ENCODE results near the gene OR52N2.

Gene OR52N2

DNA sequence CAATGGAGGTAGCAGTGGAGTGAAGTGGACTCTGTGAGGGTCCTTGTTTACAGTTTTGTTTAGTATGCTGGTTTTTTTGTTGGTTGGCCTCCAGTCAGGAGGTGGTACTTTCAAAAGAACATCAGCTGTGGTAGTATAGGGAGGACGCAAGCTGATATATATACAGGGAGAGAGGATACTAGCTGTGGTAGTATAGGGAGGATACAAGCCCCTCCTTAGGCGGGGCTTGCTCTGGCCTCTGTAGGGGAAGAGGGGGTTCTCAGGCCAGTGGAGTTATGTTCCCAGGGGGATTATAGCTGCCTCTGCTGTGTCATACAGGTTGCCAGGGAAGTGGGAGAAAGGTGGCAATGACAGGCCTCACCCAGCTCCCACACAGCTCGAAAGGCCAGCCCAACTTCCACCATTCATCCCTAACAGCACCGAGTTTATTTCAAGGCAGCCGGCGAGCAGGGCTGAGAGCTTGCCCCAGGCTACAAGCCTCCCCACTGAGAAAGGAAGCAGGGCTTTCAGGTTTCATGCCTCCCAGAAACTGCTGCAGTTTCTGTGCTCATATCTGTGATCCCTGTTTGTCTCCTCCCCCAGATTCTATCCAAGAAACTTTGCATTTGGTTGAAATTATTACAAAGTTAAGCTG, 22.6 kb downstream of the OR52N2 start:
- Histone ChIP-seq H3K27me3 (no peaks in the 10 kb centered on the region), H3K4me1 (no peaks in the 10 kb centered on the region), H3K4me3 (ENCODE audit: low read depth, low read length) (no peak overlapping the region), H3K9me3 (no peaks in the 10 kb centered on the region), H3K36me3 (no peaks in the 10 kb centered on the region)
- TF ChIP-seq, protein P1, sequence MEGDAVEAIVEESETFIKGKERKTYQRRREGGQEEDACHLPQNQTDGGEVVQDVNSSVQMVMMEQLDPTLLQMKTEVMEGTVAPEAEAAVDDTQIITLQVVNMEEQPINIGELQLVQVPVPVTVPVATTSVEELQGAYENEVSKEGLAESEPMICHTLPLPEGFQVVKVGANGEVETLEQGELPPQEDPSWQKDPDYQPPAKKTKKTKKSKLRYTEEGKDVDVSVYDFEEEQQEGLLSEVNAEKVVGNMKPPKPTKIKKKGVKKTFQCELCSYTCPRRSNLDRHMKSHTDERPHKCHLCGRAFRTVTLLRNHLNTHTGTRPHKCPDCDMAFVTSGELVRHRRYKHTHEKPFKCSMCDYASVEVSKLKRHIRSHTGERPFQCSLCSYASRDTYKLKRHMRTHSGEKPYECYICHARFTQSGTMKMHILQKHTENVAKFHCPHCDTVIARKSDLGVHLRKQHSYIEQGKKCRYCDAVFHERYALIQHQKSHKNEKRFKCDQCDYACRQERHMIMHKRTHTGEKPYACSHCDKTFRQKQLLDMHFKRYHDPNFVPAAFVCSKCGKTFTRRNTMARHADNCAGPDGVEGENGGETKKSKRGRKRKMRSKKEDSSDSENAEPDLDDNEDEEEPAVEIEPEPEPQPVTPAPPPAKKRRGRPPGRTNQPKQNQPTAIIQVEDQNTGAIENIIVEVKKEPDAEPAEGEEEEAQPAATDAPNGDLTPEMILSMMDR (IDR thresholded peaks at IDR 0.05; ENCODE audit: low read depth, low read length): no peak
- no peak for DNase-seq

DNA sequence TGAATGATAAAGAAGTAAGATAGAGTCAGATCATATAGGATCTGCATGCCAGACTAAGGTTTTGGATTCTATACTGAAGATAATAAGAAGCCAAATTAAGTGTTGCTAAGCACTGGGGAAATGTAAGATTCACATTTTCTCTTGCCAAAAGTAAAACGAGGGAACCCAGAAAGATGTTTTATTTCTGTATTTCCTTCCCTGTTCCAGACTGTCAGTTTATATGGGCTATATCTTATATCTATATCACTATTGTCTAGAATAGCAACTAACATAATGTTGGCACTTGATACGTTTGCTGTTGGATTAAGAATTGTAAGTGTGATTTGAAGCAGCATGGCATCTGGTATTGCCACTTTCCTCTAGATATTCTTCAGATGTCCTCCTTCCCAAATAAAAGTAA, 24.7 kb downstream of the OR52N2 start:
- DNase-seq: no peak
- H3K27me3 ChIP-seq: no peaks in the 10 kb centered on the region
- no peaks in the 10 kb centered on the region for H3K9me3 ChIP-seq
- H3K4me3 ChIP-seq (ENCODE audit: low read depth, low read length): no peak overlapping the region
- TF ChIP-seq, protein P1 (IDR thresholded peaks at IDR 0.05; ENCODE audit: low read depth, low read length): no peak
- no peaks in the 10 kb centered on the region for H3K4me1 ChIP-seq
- H3K36me3 ChIP-seq: no peaks in the 10 kb centered on the region

DNA sequence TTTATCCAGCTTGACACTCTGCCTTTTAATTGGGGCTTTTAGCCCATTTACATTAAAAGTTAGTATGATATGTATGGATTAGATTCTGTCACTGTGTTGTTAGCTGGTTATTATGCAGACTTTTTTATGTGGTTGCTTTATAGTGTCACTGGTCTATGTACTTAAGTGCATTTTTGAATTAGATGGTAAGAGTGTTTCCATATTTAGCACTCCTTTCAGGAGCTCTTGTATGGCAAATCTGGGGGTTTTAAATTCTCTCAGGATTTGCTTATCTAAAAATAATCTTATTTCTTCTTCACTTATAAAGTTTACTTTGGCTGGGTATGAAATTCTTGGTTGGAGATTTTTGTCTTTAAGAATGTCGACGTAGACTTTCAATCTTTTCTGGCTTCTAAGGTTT, 29.0 kb downstream of the OR52N2 start:
- H3K4me1 ChIP-seq: no peaks in the 10 kb centered on the region
- no peak for DNase-seq
- H3K27me3 ChIP-seq: no peaks in the 10 kb centered on the region
- H3K4me3 ChIP-seq (ENCODE audit: low read depth, low read length): no peak overlapping the region
- H3K9me3 ChIP-seq: no peaks in the 10 kb centered on the region
- TF ChIP-seq, protein P1 (IDR thresholded peaks at IDR 0.05; ENCODE audit: low read depth, low read length): no peak
- H3K36me3 ChIP-seq: no peaks in the 10 kb centered on the region

DNA sequence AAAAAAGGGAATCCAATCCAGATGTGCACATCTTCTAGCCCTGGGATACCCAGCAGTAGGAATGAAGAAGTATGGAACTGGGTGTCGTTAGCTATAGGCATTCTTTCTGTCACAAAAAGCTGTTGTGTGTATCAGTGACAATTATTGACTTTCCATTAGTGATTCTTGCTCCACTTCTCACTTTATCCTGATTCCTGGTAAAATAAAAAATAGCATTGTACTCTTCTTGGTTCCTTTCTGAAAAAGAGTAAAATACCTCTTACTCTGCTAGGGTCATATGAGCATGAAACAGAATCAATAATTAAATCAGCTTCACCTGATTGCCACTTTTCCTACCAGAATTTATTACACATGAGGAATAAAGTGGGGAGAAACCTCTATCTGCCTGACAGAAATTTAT, 33.1 kb downstream of the OR52N2 start, which contains the start of gene OR52E6:
TSS of gene OR52E6 (minus strand) at position 101 of the 400 bp plus-strand sequence. CDS start at position 101, 0 bp downstream.
- Histone ChIP-seq H3K4me1 (no peaks in the 10 kb centered on the region), H3K4me3 (ENCODE audit: low read depth, low read length) (no peak within 1 kb of the TSS), H3K9me3 (no peaks in the 10 kb centered on the region), H3K36me3 (no peaks in the 10 kb centered on the region), H3K27me3 (no peaks in the 10 kb centered on the region)
- DNase-seq: no peak
- TF ChIP-seq, protein P1 (IDR thresholded peaks at IDR 0.05; ENCODE audit: low read depth, low read length): no peak

DNA sequence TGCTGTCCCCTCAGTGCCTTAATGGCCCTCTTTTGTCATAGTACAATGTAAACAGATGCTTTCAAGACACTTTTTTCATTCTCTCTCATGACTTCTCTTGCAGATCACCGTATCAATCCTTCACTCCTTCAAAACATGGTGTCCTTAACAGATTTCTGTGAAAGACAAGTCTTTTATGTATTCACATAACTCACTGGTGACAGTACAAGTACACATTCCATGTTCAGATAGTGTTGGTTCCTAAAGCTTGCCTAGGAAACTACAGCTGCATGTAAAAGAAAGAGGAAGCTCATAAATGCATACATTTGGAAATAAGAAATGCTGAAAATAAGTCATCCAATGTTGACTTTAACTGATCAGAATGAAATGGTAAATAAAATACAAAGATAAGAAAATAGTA, 38.0 kb downstream of the OR52N2 start:
- Histone ChIP-seq H3K4me3 (ENCODE audit: low read depth, low read length) (no peak overlapping the region), H3K36me3 (no peaks in the 10 kb centered on the region), H3K27me3 (no peaks in the 10 kb centered on the region), H3K9me3 (no peaks in the 10 kb centered on the region), H3K4me1 (no peaks in the 10 kb centered on the region)
- TF ChIP-seq, protein P1 (IDR thresholded peaks at IDR 0.05; ENCODE audit: low read depth, low read length): no peak
- DNase-seq: no peak

DNA sequence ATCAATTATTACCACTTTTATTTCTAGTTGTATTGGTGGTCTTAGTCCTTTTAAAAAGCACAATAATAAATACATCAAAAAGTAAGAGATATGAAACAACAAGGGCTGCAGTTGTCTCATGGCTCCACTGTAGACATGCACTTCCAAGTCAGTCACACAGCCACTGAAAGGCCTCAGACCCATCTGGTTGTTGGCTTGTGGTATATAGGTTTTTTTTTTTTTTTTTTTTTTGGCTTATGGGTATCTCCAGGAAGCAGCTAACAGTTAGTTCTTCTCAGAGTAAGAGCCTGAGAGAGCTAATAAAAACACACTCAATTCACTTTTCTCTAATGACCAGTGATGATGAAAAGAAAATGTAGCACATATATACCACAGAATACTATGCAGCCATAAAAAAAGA, 39.0 kb downstream of the OR52N2 start:
- TF ChIP-seq, protein P1 (IDR thresholded peaks at IDR 0.05; ENCODE audit: low read depth, low read length): no peak
- H3K9me3 ChIP-seq: no peaks in the 10 kb centered on the region
- H3K4me1 ChIP-seq: no peaks in the 10 kb centered on the region
- no peak for DNase-seq
- no peaks in the 10 kb centered on the region for H3K36me3 ChIP-seq
- H3K27me3 ChIP-seq: no peaks in the 10 kb centered on the region
- H3K4me3 ChIP-seq (ENCODE audit: low read depth, low read length): no peak overlapping the region
